ENCODE results near the gene ZNF207.
"Not testable (repeated sequence)": the region's sequence is repeated elsewhere in the genome, so short reads cannot be mapped to it uniquely, and the experiment has no call there.

The ZNF207 gene

DNA sequence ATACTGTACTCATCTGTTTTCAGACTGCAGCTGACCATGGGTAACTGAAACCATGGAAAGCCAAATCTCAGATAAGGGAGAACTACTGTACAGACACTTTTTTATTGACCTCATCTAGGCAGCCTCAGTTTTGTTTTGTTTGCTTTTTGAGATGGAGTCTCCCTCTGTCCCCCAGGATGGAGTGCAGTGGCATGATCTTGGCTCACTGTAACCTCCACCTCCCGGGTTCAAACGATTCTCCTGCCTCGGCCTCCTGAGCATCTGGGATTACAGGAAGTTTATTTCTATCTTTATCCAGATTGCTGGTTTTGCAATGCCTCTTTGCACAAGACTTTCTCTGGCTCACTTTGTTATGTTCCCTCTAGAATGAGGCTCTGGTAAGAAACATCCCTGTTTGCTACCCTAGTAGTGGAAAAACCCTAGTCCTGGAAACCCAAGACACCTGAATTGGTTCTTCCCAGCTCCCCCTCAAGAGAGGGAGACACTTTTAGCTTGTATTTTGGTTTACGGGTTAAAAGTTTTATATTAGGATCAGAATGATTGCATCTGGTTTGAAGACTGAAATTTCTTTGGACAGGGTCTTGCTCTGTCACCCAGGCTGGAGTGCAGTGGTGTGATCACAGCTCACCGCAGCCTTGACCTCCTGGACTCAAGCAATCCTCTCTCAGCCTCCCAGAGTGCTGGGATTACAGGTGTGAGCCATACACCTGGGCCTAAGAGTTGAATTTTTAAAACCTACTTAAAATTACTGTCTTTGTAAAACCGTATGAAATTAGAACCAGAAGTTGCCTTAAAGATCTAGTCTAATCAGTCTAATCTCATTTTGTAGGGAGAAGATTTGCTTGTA lies 38.9 kb downstream of the ZNF207 start:
- no peak for DNase-seq

DNA sequence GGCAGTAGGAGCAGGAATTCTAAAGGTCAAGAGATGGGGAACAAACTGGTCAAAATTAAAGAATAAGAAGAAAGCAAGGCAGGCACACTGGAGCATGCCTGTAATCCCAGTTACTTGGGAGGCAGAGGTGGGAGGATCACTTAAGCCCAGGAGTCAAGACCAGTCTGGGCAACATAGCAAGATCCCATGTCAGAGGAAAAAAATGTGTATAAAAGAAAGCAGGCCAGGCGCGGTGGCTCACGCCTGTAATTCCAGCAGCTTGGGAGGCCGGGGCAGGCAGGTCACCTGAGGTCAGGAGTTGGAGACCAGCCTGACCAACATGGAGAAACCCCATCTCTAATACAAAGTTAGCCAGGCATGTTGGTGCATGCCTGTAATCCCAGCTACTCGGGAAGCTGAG lies 43.9 kb downstream of the ZNF207 start:
- DNase-seq: no peak

DNA sequence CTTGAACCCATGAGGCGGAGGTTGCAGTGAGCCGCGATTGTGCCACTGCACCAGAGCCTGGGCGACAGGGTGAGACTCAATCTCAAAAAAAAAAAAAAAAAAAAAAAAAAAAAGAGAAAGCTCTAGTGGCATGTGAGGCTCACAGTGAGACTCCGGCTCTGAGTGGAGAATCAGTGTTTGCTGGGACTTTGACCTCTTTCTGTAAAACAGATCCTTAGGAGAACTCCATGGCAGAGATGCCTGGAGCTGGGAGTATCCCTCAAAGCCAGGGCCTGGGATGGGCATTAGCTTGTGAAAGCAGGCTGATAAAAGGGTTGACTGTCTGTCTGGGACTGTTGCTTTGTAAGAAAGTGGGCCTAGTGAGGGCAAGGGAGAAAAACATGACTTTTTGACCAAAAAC lies 46.4 kb downstream of the ZNF207 start:
- DNase-seq: no peak

DNA sequence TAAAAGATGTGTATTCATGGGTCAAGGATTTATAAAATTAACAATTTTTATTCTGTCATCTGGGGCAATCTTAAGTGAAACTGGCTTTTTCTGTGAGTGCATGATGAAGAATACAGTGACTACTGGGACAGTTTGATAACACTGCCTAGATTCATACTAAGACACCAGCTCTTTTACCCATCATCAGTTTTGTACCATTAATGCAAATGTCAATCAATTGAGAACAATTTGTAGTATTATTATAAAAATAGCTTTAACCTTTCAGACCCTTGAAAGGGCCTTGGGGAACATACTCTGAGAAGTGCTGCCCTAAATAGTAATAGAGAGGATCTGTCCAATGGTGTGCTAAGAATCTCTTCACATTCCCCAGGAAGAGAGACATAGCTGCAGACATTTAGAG lies 49.0 kb downstream of the ZNF207 start:
- DNase-seq: no peak

DNA sequence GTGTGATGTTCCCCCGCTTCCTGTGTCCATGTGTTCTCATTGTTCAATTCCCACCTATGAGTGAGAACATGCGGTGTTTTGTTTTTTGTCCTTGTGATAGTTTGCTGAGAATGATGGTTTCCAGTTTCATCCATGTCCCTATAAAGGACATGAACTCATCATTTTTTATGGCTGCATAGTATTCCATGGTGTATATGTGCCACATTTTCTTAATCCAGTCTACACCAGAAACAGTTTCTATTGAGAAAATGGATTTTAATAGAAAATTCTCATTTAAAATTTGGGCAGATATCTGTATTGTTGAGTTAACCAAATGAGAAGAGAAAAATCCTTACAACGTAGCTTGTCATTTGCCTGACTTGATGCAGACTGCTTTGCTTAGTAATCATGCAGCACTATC lies 60.1 kb downstream of the ZNF207 start:
- not testable (repeated sequence) for DNase-seq

DNA sequence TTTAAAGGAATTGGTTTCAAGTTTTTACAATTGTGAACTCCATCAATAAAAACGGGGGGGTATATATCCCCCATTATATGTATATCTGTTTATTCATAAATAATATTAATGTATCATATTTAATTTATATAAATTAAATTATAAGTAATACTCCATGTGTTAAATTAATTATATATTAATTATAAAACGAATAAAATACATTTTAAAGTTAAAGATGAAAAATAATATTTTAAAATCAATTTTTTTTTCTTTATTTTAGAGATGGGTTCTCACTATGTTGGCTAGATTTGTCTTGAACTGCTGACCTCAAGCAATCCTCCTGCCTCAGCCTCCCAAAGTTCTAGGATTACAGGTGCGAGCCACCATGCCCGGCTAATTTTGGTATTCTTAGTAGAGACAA lies 76.9 kb downstream of the ZNF207 start:
- no peak for DNase-seq

DNA sequence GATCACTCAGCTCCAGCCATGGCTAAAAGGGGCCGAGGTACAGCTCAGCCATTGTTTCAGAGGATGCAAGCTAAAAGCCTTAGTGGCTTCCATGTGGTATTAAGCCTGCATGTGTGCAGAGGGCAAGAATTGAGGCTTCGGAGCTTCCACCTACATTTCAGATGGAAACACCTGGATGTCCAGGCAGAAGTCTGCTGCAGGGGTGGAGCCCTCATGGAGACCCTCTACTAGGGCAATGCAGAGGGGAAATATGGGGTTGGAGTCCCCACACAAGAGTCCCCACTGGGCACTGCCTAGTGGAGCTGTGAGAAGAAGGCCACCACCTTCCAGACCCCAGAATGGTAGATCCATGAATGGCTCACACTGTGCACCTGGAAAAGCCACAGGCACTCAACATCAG lies 79.6 kb downstream of the ZNF207 start:
- DNase-seq: no peak
